HEK293 (cell line): ENCODE data around the gene PAXX.

ENCODE experiments used
- CTCF ChIA-PET: fragments of 350-600 bp; formaldehyde crosslinking; extraction: SDS; loops from one replicate; lab custom pipeline; 2021; ENCODE audit warnings: antibody characterized with exemption; lab: Yijun Ruan, JAX
- POLR2A ChIA-PET: fragments of 300-600 bp; formaldehyde crosslinking; extraction: SDS; loops from one replicate; lab custom pipeline; 2020; ENCODE audit warnings: antibody characterized with exemption, inconsistent platforms; lab: Yijun Ruan, JAX
- H3K27ac ChIP-seq: fragments of 200-500 bp; sonication (Bioruptor generic); 2 replicates; pipeline ENCODE4 v1.5.1; 2014; ENCODE audit warnings: low read depth, low read length, control low read depth, inconsistent platforms; ENCODE audit errors: extremely low read depth
- H3K36me3 ChIP-seq, 2 experiments: fragments of 200-500 bp in 1 of 2; sonication (Bioruptor generic) in 1 of 2; 1 replicate in 1 of 2; 2 replicates in 1 of 2; pipeline ENCODE4 v1.5.1; 2014 to 2017; ENCODE audit warnings: inconsistent platforms in 2 of 2, low read length in 2 of 2; ENCODE audit not compliant: control insufficient read depth in 2 of 2, insufficient read depth in 1 of 2
- H3K4me1 ChIP-seq: fragments of 200-500 bp; sonication (Bioruptor generic); 2 replicates; pipeline ENCODE4 v1.5.1; 2014; ENCODE audit warnings: mild to moderate bottlenecking, low read length, inconsistent platforms; ENCODE audit not compliant: control insufficient read depth, insufficient read depth
- H3K4me3 ChIP-seq: 2 replicates; pipeline ENCODE4 v1.5.1; 2011; ENCODE audit warnings: low read depth, mild to moderate bottlenecking, control low read depth, low read length, moderate library complexity
- H3K9me3 ChIP-seq: fragments of 200-500 bp; sonication (Bioruptor generic); 2 replicates; pipeline ENCODE4 v1.5.1; 2014; ENCODE audit warnings: low read depth, low read length, inconsistent platforms; ENCODE audit not compliant: control insufficient read depth, insufficient read depth
- BCL11A ChIP-seq: fragments of 450-650 bp; formaldehyde crosslinking; IDR thresholded peaks from 2 replicates; pipeline ENCODE4 v1.5.1; 2016; ENCODE audit warnings: low read depth, missing biosample characterization, missing genetic modification characterization
- GLI2 ChIP-seq: fragments of 450-650 bp; formaldehyde crosslinking; IDR thresholded peaks from 2 replicates; pipeline ENCODE4; 2017; ENCODE audit warnings: missing biosample characterization, missing genetic modification characterization, low read depth, borderline replicate concordance
- KLF10 ChIP-seq: fragments of 450-650 bp; IDR thresholded peaks from 2 replicates; pipeline ENCODE4 v1.5.1; 2018; ENCODE audit warnings: missing biosample characterization, mild to moderate bottlenecking, missing genetic modification characterization
- KLF9 ChIP-seq: fragments of 450-650 bp; formaldehyde crosslinking; IDR thresholded peaks from 2 replicates; pipeline ENCODE4 v1.5.1; 2016; ENCODE audit warnings: missing biosample characterization, missing genetic modification characterization, low read depth
- SCRT1 ChIP-seq: fragments of 450-650 bp; formaldehyde crosslinking; IDR thresholded peaks from 2 replicates; pipeline ENCODE4 v1.5.1; 2016; ENCODE audit warnings: missing biosample characterization, missing genetic modification characterization, borderline replicate concordance
- SP2 ChIP-seq: fragments of 450-650 bp; formaldehyde crosslinking; IDR thresholded peaks from 2 replicates; pipeline ENCODE4 v1.5.1; 2016; ENCODE audit warnings: missing biosample characterization, missing genetic modification characterization
- ZEB2 ChIP-seq: fragments of 450-650 bp; formaldehyde crosslinking; IDR thresholded peaks from 2 replicates; pipeline ENCODE4 v1.5.1; 2016; ENCODE audit warnings: missing biosample characterization, missing genetic modification characterization
- ZNF146 ChIP-seq: fragments of 450-650 bp; formaldehyde crosslinking; IDR thresholded peaks from 2 replicates; pipeline ENCODE4 v1.5.1; 2016; ENCODE audit warnings: missing biosample characterization, missing genetic modification characterization
- ZNF174 ChIP-seq: fragments of 450-650 bp; formaldehyde crosslinking; IDR thresholded peaks from 2 replicates; pipeline ENCODE4 v1.5.0; 2017; ENCODE audit warnings: missing biosample characterization, mild to moderate bottlenecking, missing genetic modification characterization
- ZNF23 ChIP-seq: fragments of 450-650 bp; formaldehyde crosslinking; IDR thresholded peaks from 2 replicates; pipeline ENCODE4 v1.5.1; 2016; ENCODE audit warnings: missing biosample characterization, missing genetic modification characterization, borderline replicate concordance
- ZNF600 ChIP-seq: fragments of 450-650 bp; formaldehyde crosslinking; IDR thresholded peaks from 2 replicates; pipeline ENCODE4 v1.5.1; 2016; ENCODE audit warnings: missing biosample characterization, missing genetic modification characterization
- TF ChIP-seq, protein P1 (sequence below): fragments of 450-650 bp; formaldehyde crosslinking; IDR thresholded peaks from 2 replicates; pipeline ENCODE4 v1.5.1; 2016; ENCODE audit warnings: missing biosample characterization, missing genetic modification characterization
- TF ChIP-seq, protein P2 (sequence below): fragments of 450-650 bp; formaldehyde crosslinking; IDR thresholded peaks from 2 replicates; pipeline ENCODE4 v1.5.1; 2016; ENCODE audit warnings: missing biosample characterization, missing genetic modification characterization
- TF ChIP-seq, protein P3 (sequence below): fragments of 450-650 bp; formaldehyde crosslinking; IDR thresholded peaks from 2 replicates; pipeline ENCODE4 v1.5.1; 2016; ENCODE audit warnings: missing biosample characterization, missing genetic modification characterization
- TF ChIP-seq, protein P4 (sequence below): fragments of 450-650 bp; formaldehyde crosslinking; IDR thresholded peaks from 2 replicates; pipeline ENCODE4 v1.5.1; 2016; ENCODE audit warnings: missing biosample characterization, missing genetic modification characterization
- TF ChIP-seq, protein P5 (sequence below): fragments of 450-650 bp; formaldehyde crosslinking; IDR thresholded peaks from 2 replicates; pipeline ENCODE4 v1.5.1; 2016; ENCODE audit warnings: missing biosample characterization, missing genetic modification characterization
- TF ChIP-seq, protein P6 (sequence below): fragments of 450-650 bp; formaldehyde crosslinking; IDR thresholded peaks from 2 replicates; pipeline ENCODE4 v1.5.1; 2016; ENCODE audit warnings: missing biosample characterization, missing genetic modification characterization
- TF ChIP-seq, protein P7 (sequence below): fragments of 450-650 bp; formaldehyde crosslinking; IDR thresholded peaks from 2 replicates; pipeline ENCODE4 v1.5.1; 2016; ENCODE audit warnings: missing biosample characterization, missing genetic modification characterization
- TF ChIP-seq, protein P8 (sequence below): fragments of 450-650 bp; formaldehyde crosslinking; IDR thresholded peaks from 2 replicates; pipeline ENCODE4 v1.5.1; 2016; ENCODE audit warnings: missing biosample characterization, missing genetic modification characterization

Gene PAXX

DNA sequence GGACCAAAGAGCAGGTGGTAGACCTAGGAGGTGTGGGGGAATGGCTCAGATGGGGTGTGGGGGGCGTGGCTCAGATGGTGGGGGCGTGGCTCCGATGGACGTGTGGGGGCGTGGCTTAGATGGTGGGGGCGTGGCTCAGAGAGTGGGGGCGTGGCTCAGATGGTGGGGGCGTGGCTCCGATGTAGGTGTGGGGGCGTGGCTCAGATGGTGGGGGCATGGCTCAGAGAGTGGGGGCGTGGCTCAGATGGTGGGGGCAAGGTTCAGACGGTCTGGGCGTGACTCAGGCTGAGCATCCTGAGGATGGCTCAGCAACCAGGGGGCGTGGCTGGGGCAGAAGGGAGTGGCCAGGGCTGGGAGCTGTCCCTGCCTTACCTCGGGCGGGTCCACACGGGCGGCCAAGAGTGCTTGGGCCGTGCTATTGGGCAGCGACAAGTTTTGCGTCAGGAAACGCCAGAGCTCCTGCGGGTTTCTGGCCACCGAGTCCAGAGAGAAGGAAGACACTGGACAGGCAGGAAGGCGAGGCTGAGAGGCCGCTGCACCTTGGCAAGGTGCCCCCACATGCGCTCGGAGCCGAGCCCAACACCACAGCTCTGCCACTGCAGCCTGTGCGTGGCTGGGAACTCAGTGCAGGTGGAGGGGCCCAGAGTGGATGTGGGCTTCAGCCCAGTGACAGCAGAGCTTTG lies 29.9 kb downstream of the PAXX start (continued):
- TF ChIP-seq, protein P1, sequence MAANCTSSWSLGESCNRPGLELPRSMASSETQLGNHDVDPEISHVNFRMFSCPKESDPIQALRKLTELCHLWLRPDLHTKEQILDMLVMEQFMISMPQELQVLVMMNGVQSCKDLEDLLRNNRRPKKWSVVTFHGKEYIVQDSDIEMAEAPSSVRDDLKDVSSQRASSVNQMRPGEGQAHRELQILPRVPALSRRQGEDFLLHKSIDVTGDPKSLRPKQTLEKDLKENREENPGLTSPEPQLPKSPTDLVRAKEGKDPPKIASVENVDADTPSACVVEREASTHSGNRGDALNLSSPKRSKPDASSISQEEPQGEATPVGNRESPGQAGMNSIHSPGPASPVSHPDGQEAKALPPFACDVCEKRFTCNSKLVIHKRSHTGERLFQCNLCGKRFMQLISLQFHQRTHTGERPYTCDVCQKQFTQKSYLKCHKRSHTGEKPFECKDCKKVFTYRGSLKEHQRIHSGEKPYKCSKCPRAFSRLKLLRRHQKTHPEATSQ (tag by site-specific recombination), result no peak
- TF ChIP-seq, protein P2, sequence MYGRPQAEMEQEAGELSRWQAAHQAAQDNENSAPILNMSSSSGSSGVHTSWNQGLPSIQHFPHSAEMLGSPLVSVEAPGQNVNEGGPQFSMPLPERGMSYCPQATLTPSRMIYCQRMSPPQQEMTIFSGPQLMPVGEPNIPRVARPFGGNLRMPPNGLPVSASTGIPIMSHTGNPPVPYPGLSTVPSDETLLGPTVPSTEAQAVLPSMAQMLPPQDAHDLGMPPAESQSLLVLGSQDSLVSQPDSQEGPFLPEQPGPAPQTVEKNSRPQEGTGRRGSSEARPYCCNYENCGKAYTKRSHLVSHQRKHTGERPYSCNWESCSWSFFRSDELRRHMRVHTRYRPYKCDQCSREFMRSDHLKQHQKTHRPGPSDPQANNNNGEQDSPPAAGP, result 0 out of 2 replicates have a peak, but pooled peaks have one; percentile 24
- 0 out of 2 replicates have a peak, but pooled peaks have one; percentile 43 for TF ChIP-seq KLF10 (tag by site-specific recombination)
- TF ChIP-seq, protein P3, sequence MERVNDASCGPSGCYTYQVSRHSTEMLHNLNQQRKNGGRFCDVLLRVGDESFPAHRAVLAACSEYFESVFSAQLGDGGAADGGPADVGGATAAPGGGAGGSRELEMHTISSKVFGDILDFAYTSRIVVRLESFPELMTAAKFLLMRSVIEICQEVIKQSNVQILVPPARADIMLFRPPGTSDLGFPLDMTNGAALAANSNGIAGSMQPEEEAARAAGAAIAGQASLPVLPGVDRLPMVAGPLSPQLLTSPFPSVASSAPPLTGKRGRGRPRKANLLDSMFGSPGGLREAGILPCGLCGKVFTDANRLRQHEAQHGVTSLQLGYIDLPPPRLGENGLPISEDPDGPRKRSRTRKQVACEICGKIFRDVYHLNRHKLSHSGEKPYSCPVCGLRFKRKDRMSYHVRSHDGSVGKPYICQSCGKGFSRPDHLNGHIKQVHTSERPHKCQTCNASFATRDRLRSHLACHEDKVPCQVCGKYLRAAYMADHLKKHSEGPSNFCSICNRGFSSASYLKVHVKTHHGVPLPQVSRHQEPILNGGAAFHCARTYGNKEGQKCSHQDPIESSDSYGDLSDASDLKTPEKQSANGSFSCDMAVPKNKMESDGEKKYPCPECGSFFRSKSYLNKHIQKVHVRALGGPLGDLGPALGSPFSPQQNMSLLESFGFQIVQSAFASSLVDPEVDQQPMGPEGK (tag by site-specific recombination), result peak; percentile 84
- peak; percentile 84 for TF ChIP-seq SP2 (tag by site-specific recombination)
- TF ChIP-seq ZEB2 (tag by site-specific recombination), result no peak
- peak; percentile 99 for TF ChIP-seq KLF9 (tag by site-specific recombination)
- TF ChIP-seq, protein P4, sequence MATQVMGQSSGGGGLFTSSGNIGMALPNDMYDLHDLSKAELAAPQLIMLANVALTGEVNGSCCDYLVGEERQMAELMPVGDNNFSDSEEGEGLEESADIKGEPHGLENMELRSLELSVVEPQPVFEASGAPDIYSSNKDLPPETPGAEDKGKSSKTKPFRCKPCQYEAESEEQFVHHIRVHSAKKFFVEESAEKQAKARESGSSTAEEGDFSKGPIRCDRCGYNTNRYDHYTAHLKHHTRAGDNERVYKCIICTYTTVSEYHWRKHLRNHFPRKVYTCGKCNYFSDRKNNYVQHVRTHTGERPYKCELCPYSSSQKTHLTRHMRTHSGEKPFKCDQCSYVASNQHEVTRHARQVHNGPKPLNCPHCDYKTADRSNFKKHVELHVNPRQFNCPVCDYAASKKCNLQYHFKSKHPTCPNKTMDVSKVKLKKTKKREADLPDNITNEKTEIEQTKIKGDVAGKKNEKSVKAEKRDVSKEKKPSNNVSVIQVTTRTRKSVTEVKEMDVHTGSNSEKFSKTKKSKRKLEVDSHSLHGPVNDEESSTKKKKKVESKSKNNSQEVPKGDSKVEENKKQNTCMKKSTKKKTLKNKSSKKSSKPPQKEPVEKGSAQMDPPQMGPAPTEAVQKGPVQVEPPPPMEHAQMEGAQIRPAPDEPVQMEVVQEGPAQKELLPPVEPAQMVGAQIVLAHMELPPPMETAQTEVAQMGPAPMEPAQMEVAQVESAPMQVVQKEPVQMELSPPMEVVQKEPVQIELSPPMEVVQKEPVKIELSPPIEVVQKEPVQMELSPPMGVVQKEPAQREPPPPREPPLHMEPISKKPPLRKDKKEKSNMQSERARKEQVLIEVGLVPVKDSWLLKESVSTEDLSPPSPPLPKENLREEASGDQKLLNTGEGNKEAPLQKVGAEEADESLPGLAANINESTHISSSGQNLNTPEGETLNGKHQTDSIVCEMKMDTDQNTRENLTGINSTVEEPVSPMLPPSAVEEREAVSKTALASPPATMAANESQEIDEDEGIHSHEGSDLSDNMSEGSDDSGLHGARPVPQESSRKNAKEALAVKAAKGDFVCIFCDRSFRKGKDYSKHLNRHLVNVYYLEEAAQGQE, result peak; percentile 74
- TF ChIP-seq BCL11A (tag by site-specific recombination), result peak; percentile 67; the same call in 1 of the 2 replicates
- peak; percentile 28; the same call in 1 of the 2 replicates for TF ChIP-seq ZNF600 (tag by site-specific recombination)
- TF ChIP-seq, protein P5, sequence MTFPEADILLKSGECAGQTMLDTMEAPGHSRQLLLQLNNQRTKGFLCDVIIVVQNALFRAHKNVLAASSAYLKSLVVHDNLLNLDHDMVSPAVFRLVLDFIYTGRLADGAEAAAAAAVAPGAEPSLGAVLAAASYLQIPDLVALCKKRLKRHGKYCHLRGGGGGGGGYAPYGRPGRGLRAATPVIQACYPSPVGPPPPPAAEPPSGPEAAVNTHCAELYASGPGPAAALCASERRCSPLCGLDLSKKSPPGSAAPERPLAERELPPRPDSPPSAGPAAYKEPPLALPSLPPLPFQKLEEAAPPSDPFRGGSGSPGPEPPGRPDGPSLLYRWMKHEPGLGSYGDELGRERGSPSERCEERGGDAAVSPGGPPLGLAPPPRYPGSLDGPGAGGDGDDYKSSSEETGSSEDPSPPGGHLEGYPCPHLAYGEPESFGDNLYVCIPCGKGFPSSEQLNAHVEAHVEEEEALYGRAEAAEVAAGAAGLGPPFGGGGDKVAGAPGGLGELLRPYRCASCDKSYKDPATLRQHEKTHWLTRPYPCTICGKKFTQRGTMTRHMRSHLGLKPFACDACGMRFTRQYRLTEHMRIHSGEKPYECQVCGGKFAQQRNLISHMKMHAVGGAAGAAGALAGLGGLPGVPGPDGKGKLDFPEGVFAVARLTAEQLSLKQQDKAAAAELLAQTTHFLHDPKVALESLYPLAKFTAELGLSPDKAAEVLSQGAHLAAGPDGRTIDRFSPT (tag by site-specific recombination), result peak; percentile 13; the same call in 1 of the 2 replicates
- TF ChIP-seq, protein P6, sequence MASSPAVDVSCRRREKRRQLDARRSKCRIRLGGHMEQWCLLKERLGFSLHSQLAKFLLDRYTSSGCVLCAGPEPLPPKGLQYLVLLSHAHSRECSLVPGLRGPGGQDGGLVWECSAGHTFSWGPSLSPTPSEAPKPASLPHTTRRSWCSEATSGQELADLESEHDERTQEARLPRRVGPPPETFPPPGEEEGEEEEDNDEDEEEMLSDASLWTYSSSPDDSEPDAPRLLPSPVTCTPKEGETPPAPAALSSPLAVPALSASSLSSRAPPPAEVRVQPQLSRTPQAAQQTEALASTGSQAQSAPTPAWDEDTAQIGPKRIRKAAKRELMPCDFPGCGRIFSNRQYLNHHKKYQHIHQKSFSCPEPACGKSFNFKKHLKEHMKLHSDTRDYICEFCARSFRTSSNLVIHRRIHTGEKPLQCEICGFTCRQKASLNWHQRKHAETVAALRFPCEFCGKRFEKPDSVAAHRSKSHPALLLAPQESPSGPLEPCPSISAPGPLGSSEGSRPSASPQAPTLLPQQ (tag by site-specific recombination), result peak; percentile 52; the same call in 1 of the 2 replicates
- TF ChIP-seq, all 188 proteins: peak for 20

DNA sequence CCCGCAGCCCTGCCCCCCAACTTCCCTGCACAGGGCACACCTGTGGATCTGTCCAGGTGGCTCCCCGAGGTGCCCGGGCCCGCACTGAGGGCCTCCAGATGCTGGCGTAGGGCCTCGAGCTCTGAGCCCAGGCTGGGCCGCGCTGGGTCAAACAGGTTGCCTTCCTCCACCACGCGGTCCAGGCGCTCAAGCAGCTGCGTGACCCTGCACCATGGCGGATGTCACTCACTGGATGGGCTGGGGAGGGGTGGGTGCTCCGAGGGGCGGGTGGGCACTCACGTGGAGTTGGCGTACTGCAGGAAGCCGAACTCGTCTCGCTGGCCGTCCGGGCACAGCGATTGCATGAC lies 30.4 kb downstream of the PAXX start:
- no peak overlapping the region for H3K27ac ChIP-seq
- no peaks in the 10 kb centered on the region for H3K9me3 ChIP-seq
- no peak overlapping the region for H3K4me3 ChIP-seq
- POLR2A ChIA-PET, result interaction anchor here (0.5 to 2.5 kb wide), 7 partner anchors 8 to 218 kb away, joined by 3 to 9 read pairs (median 5); partner anchors contain the start of genes FUT7, PAXX and TUBB4B
- H3K36me3 ChIP-seq, result peaks cover 0 to 18% of the 10 kb centered on the region in 2 experiments; a peak in 1 of 3 replicates
- CTCF ChIA-PET, result interaction anchor here (0.6 to 3.7 kb wide), 4 partner anchors 13 to 76 kb away, joined by 3 to 19 read pairs (median 4); no protein-coding TSS in a partner anchor
- H3K4me1 ChIP-seq, result peaks cover 2% of the 10 kb centered on the region; the same call in 1 of the 2 replicates
- TF ChIP-seq ZNF23 (no peak), ZNF174 (no peak), GLI2 (tag by site-specific recombination) (no peak), SCRT1 (tag by site-specific recombination) (peak; percentile 83; the same call in 1 of the 2 replicates), ZNF146 (no peak)
- TF ChIP-seq, protein P7, sequence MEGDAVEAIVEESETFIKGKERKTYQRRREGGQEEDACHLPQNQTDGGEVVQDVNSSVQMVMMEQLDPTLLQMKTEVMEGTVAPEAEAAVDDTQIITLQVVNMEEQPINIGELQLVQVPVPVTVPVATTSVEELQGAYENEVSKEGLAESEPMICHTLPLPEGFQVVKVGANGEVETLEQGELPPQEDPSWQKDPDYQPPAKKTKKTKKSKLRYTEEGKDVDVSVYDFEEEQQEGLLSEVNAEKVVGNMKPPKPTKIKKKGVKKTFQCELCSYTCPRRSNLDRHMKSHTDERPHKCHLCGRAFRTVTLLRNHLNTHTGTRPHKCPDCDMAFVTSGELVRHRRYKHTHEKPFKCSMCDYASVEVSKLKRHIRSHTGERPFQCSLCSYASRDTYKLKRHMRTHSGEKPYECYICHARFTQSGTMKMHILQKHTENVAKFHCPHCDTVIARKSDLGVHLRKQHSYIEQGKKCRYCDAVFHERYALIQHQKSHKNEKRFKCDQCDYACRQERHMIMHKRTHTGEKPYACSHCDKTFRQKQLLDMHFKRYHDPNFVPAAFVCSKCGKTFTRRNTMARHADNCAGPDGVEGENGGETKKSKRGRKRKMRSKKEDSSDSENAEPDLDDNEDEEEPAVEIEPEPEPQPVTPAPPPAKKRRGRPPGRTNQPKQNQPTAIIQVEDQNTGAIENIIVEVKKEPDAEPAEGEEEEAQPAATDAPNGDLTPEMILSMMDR (tag by site-specific recombination), result no peak
- TF ChIP-seq, protein P8, sequence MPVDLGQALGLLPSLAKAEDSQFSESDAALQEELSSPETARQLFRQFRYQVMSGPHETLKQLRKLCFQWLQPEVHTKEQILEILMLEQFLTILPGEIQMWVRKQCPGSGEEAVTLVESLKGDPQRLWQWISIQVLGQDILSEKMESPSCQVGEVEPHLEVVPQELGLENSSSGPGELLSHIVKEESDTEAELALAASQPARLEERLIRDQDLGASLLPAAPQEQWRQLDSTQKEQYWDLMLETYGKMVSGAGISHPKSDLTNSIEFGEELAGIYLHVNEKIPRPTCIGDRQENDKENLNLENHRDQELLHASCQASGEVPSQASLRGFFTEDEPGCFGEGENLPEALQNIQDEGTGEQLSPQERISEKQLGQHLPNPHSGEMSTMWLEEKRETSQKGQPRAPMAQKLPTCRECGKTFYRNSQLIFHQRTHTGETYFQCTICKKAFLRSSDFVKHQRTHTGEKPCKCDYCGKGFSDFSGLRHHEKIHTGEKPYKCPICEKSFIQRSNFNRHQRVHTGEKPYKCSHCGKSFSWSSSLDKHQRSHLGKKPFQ, result no peak
